Measurements from ENCODE around the gene CLIC6. TPM values are rescaled to one million over a fixed set of nuclear protein-coding genes. Genes with fewer than 3 reads are reported as not detected.
A peak's percentile ranks its signal among the peaks of the same experiment; 100 is the strongest.

Gene CLIC6
- total and polyA plus RNA-seq, 2 of the 8 experiments (the other 6 are each of a cell fraction or from before 2014, with no cell fraction given), result 0.42 to 1.3 TPM

DNA sequence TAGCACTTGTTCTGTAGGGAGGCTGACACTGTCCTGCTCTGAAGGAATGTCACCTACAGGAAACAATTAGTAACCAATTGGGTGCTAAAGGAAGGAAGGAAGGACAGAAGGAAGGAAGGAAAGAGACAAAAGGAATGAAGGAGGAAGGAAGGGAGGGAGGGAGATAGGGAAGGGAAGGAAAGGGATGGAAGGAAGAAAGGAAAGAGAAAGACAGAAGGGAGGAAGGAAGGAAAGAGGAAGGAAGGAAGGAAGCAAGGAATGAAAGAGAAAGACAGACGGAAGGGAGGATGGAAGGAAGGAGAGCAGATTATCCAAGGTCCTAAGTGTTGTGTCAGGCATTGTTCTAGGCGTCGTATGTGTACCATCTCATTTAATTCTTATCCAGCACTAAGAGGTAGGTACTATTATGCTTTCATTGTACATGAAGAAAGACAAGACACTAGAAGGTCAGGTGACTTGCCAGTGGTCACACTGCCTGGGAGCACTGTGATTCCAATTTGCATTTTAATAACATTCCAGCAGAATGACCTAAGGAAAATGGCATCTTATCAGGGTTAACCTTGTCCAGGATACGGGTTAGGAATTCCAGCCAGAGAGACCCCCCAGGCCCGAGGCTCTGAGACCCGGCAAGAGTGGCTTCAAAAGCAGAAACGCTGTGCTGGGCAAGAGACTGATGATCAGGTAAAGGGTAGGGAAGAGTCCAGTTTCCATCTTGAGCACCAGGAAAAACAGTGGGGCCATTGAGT, 29.6 kb downstream of the CLIC6 start:
- Histone ChIP-seq H3K9ac (replicated peaks in 1 of 4; ENCODE audit: extremely low read depth in 1 of 4, low read depth in 3 of 4, low read length in 3 of 4) (no peak overlapping the region), H2AFZ (ENCODE audit: low read length) (no peak overlapping the region), H2BK20ac (ENCODE audit: low read length) (no peak overlapping the region; the same call in 1 of the 2 replicates), H3K18ac (ENCODE audit: extremely low read depth, low read length) (no peak overlapping the region), H3K23ac (ENCODE audit: insufficient read length) (no peak overlapping the region), H3K9me3 (ENCODE audit: insufficient read depth in 2 of 2, low read depth in 1 of 2, low read length in 1 of 2) (no peaks in the 10 kb centered on the region), H3K14ac (ENCODE audit: insufficient read length) (no peak overlapping the region), H2BK12ac (ENCODE audit: low read depth, low read length) (peak overlapping the region; percentile 91), H3K79me2 (ENCODE audit: control insufficient read depth in 1 of 2, insufficient read depth in 2 of 2, low read length in 2 of 2) (no peaks in the 10 kb centered on the region), H2BK15ac (ENCODE audit: low read length) (no peak overlapping the region), H4K5ac (ENCODE audit: insufficient read length, low read depth, low read length) (no peak overlapping the region), H2BK120ac (replicated peaks; ENCODE audit: low read depth, low read length) (no peak overlapping the region), H3K23me2 (ENCODE audit: low read depth, low read length) (peaks cover 2% of the 10 kb centered on the region; the same call in 1 of the 2 replicates), H3K56ac (replicated peaks; ENCODE audit: insufficient read length, low read depth, low read length) (no peak overlapping the region), H2AK5ac (ENCODE audit: low read depth, low read length) (peak overlapping the region; percentile 93; the same call in 1 of the 2 replicates), H3K27ac (ENCODE audit: low read depth, low read length) (no peak overlapping the region), H3K36me3 (ENCODE audit: control insufficient read depth in 2 of 4, insufficient read depth in 4 of 4, low read length in 3 of 4) (no peaks in the 10 kb centered on the region), H3K4me2 (ENCODE audit: insufficient read depth in 1 of 2, low read depth in 2 of 2, low read length in 2 of 2) (no peak overlapping the region), H3K79me1 (ENCODE audit: low read depth, low read length) (no peaks in the 10 kb centered on the region), H4K8ac (ENCODE audit: extremely low read depth, insufficient read depth, low read length) (no peak overlapping the region), H3K4me1 (replicated peaks in 1 of 4; ENCODE audit: control insufficient read depth in 3 of 4, insufficient read depth in 4 of 4, low read length in 3 of 4) (no peaks in the 10 kb centered on the region; a peak in 1 of 7 replicates), H3K27me3 (replicated peaks in 1 of 4; ENCODE audit: control insufficient read depth in 3 of 4, extremely low read depth in 1 of 4, insufficient read depth in 3 of 4, low read length in 3 of 4) (no peaks in the 10 kb centered on the region), H3K4ac (replicated peaks; ENCODE audit: insufficient read length, low read depth, low read length) (no peak overlapping the region), H4K20me1 (replicated peaks in 1 of 2; ENCODE audit: control insufficient read depth in 1 of 2, insufficient read depth in 2 of 2, low read length in 2 of 2) (no peaks in the 10 kb centered on the region), H4K91ac (replicated peaks; ENCODE audit: insufficient read length, low read length) (no peak overlapping the region), H2BK5ac (ENCODE audit: low read depth, low read length) (peak overlapping the region; percentile 38; the same call in 1 of the 2 replicates), H3K4me3 (ENCODE audit: extremely low read depth in 1 of 4, insufficient read depth in 2 of 4, low read depth in 3 of 4, low read length in 4 of 4) (no peak overlapping the region)
- peak; percentile 91 for TF ChIP-seq JUND (IDR thresholded peaks at IDR 0.05; ENCODE audit: low read length)
- TF ChIP-seq TEAD4 (IDR thresholded peaks at IDR 0.05; ENCODE audit: low read depth, low read length), result peak; percentile 80
- no peak for TF ChIP-seq NANOG (IDR thresholded peaks at IDR 0.05; ENCODE audit: insufficient read depth, low read depth, low read length, poor library complexity, severe bottlenecking)
- TF ChIP-seq CREB1 (IDR thresholded peaks at IDR 0.05), result no peak
- ChIA-PET POLR2A (ENCODE audit: partially characterized antibody) (no interaction called here), CTCF (ENCODE audit: partially characterized antibody) (interaction anchor here (1.2 to 1.3 kb wide), 2 partner anchors 11 kb away, joined by 3 read pairs; no protein-coding TSS in a partner anchor)
- no peak for FAIRE-seq
- no peak for DNase-seq (ENCODE audit: low read depth in 1 of 2, low spot score in 2 of 2)
- 82% methylated on average over 7 of the region's 7 CpGs; no CpG with 5 or more reads in 1 of the 2 experiments for WGBS, 2 experiments (ENCODE audit: extremely low coverage in 1 of 2, insufficient coverage in 1 of 2, insufficient read length in 1 of 2, insufficient replicate concordance in 2 of 2, low coverage in 1 of 2, low lambda C conversion rate in 2 of 2, missing lambda C conversion rate in 1 of 2)
